Measurements from ENCODE around the gene KIF12.

The KIF12 gene

DNA sequence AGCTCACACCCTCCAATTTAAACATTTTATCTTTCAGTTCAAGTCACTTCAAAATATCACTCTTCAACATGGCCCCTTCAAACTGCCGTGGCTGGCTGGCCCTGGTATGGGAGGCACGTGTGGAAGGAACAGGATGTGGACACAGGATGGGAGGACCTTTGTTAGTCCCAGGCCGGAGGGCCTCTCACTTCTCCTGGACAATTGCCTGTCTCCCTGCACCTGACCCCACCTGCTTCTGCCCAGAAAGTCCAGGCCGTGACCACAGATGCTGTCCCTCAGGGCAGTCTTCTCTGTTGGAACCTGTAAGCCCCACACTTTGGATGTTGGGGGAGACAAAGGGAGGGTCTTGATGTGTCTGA is 40.4 kb downstream of the KIF12 start:
- no peak for DNase-seq (ENCODE audit: low spot score)
- no peak overlapping the region for H3K27ac ChIP-seq
- ChIA-PET POLR2A (ENCODE audit: low non-redundant PET) (no interaction called here), CTCF (interaction anchor here (0.6 to 1.5 kb wide), 3 partner anchors 24 to 509 kb away, joined by 3 to 4 read pairs (median 3); no protein-coding TSS in a partner anchor)
- TF ChIP-seq, protein P1, sequence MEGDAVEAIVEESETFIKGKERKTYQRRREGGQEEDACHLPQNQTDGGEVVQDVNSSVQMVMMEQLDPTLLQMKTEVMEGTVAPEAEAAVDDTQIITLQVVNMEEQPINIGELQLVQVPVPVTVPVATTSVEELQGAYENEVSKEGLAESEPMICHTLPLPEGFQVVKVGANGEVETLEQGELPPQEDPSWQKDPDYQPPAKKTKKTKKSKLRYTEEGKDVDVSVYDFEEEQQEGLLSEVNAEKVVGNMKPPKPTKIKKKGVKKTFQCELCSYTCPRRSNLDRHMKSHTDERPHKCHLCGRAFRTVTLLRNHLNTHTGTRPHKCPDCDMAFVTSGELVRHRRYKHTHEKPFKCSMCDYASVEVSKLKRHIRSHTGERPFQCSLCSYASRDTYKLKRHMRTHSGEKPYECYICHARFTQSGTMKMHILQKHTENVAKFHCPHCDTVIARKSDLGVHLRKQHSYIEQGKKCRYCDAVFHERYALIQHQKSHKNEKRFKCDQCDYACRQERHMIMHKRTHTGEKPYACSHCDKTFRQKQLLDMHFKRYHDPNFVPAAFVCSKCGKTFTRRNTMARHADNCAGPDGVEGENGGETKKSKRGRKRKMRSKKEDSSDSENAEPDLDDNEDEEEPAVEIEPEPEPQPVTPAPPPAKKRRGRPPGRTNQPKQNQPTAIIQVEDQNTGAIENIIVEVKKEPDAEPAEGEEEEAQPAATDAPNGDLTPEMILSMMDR (conservative IDR thresholded peaks at IDR 0.05; ENCODE audit: low read depth), result no peak

DNA sequence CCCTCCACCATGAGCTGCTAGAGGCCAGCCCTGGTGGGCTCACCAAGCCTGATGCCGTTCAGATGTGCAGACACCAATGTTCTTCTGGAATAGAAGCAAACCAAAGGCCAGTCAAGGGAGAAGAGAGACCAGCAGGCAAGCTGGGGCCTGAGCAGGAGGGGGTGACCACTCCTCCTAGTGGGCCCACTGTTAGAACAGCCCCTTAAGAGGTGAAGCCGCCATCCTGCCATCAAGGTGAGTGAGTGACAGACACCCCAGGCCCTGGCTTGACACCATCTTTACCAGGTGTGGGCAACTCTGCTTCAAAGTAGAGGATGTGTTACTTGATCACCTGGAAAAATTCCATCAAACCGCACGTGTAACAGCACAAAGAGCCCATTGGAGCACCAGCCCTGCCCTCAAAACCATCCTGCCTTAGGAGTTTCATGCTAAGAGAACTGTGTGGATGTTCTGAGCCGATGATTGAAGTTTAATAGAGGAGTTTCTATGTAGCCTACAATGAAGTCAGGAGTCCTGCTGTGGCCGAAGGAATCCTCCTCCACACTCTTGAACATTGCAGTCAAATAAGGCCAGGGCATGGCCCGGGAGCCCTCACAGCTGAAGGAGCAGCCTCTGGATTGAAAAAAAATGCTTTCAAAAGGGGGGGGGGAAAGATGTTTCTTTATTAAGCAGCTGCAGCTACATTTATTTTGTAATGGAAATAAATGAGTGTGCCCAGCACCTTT is 41.8 kb downstream of the KIF12 start:
- DNase-seq (ENCODE audit: low spot score), result no peak
- TF ChIP-seq, protein P1 (conservative IDR thresholded peaks at IDR 0.05; ENCODE audit: low read depth), result no peak
- ChIA-PET CTCF (interaction anchor here (1.5 kb wide), 1 partner anchor 25 kb away, joined by 4 read pairs; no protein-coding TSS in a partner anchor), POLR2A (ENCODE audit: low non-redundant PET) (interaction anchor here (0.6 kb wide), 1 partner anchor 10 kb away, joined by 7 read pairs; no protein-coding TSS in a partner anchor)
- H3K27ac ChIP-seq, result no peak overlapping the region

DNA sequence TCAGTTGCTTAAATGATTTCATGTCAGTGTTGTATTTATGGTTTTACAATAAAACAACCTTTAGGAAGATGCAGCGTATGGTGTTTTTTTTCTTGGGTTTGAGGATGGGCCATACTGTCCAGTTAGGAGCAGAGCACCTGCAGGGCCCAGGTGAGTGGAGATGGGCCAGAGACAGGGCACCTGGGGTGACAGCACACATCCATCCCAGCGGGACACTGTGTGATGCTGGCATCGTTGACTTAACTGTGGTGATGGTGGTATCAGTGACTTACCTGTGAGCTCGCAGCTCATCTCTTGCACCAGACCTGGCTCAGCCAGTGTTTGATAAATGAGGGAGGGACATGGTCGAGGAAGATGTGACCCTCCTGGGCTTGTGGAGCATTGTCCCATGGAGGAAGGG is 42.6 kb downstream of the KIF12 start:
- ChIA-PET POLR2A (ENCODE audit: low non-redundant PET) (no interaction called here), CTCF (interaction anchor here (0.7 kb wide), 1 partner anchor 295 kb away, joined by 4 read pairs; no protein-coding TSS in a partner anchor)
- H3K27ac ChIP-seq, result no peak overlapping the region
- TF ChIP-seq, protein P1 (conservative IDR thresholded peaks at IDR 0.05; ENCODE audit: low read depth), result no peak
- DNase-seq (ENCODE audit: low spot score), result no peak

DNA sequence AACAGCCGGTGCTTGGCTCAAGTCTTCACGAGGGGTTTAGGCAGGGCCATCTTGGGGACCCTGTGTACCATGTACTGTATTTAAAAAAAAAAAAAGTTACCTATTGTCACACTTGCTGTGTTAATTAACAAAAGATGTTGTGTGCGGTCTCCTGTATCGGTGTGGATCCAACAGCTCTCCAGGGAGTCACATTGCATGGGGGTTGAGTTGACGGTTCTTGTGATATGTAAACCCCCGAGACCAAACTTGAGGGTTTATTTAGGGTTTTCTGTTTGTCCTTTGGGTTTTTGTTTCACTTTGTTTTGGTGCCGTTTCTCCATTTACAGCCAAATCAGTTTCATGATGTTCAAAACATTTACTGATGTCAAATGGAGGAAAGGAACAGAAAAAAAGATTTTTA is 43.2 kb downstream of the KIF12 start:
- POLR2A ChIA-PET (ENCODE audit: low non-redundant PET), result no interaction called here
- H3K27ac ChIP-seq, result no peak overlapping the region
- no peak for DNase-seq (ENCODE audit: low spot score)
- TF ChIP-seq, protein P1 (conservative IDR thresholded peaks at IDR 0.05; ENCODE audit: low read depth), result no peak
- CTCF ChIA-PET, result interaction anchor here (0.7 kb wide), 1 partner anchor 296 kb away, joined by 4 read pairs; no protein-coding TSS in a partner anchor

DNA sequence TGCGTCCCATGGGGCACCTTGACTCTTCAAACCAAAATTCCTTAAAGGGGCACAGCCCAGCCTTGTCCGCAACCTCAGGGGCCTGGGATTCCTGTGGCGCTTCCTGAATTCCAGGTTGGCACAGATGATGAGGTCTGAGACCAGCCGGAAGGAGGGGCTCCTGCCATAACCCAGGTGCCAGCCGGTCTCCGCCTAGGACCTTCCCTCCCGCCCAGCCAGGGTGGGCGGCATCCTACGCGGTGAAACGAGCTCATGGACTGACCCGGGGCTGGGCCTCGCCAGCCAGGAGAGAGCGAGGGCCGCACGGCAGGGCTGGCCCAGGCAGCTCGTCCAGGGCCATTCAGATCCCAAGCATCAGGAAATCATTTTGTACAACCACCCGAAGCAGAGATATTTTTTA is 44.0 kb downstream of the KIF12 start:
- DNase-seq (ENCODE audit: low spot score), result no peak
- TF ChIP-seq, protein P1 (conservative IDR thresholded peaks at IDR 0.05; ENCODE audit: low read depth), result no peak
- ChIA-PET POLR2A (ENCODE audit: low non-redundant PET) (no interaction called here), CTCF (no interaction called here)
- no peak overlapping the region for H3K27ac ChIP-seq

DNA sequence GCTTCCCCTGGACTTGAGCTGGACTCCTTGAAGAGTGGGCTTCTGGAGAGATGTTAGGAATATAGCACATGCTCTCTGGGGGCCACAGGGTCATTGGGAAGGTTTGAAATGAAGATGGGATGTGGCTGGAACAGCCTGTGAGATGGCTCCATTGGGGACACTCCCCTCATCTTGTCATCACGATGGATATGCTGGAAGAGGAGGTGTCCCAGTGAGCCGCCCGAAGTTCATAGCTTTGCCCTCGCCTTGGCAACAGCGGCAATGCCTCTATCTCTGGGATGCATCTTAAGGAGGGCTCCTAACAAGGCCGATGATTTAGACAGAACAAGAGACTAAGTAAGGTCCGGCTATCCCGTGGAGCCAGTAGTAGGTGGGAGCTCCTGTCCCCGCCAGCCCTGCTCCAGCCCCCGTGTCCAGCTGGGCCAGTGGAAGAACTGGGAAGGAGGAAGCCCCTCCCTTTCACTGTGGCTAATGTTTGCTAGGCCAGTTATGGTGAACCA is 44.9 kb downstream of the KIF12 start:
- ChIA-PET CTCF (interaction anchor here (0.6 kb wide), 1 partner anchor 18 kb away, joined by 3 read pairs; no protein-coding TSS in a partner anchor), POLR2A (ENCODE audit: low non-redundant PET) (no interaction called here)
- TF ChIP-seq, protein P1 (conservative IDR thresholded peaks at IDR 0.05; ENCODE audit: low read depth), result no peak
- H3K27ac ChIP-seq, result no peak overlapping the region
- DNase-seq (ENCODE audit: low spot score), result no peak

All from RWPE1 (cell line).